Esophagus squamous epithelium (tissue), 5 donors: Measurements from ENCODE around the gene CD3D. TPM values are rescaled to one million over a fixed set of nuclear protein-coding genes. Genes with fewer than 3 reads are reported as not detected.

ENCODE experiments used
- DNase-seq: peaks from one replicate; lab custom pipeline; 2025; lab: John Stamatoyannopoulos, UW
- H3K27ac ChIP-seq, 4 donors: fragments of 200-600 bp; sonication (generic); one replicate each; pipeline ENCODE4 v1.5.1; 2016 to 2019; ENCODE audit warnings: mild to moderate bottlenecking in 1 of 4
- H3K27me3 ChIP-seq, 4 donors: fragments of 200-600 bp; sonication (generic); 1 replicate in 3 of 4; 2 replicates in 1 of 4; pipeline versions ENCODE4 v1.5.1 to v1.6.0; 2017 to 2021; ENCODE audit warnings: antibody characterized with exemption in 1 of 4
- H3K36me3 ChIP-seq, 3 donors: fragments of 200-600 bp; sonication (generic); one replicate each; pipeline ENCODE4 v1.5.1; 2016 to 2019
- H3K4me1 ChIP-seq, 3 donors: fragments of 200-600 bp; sonication (generic); one replicate each; pipeline ENCODE4 v1.5.1; 2017 to 2019
- H3K4me3 ChIP-seq, 4 donors: fragments of 200-600 bp; sonication (generic); 1 replicate in 3 of 4; 2 replicates in 1 of 4; pipeline ENCODE4 v1.5.1; 2016 to 2019; ENCODE audit warnings: mild to moderate bottlenecking in 2 of 4, moderate library complexity in 1 of 4
- H3K9me3 ChIP-seq, 3 donors: fragments of 200-600 bp; sonication (generic); one replicate each; pipeline ENCODE4 v1.5.1; 2016 to 2019
- POLR2A ChIP-seq, 4 donors: fragments of 450-650 bp; IDR thresholded peaks; one replicate each; pipeline ENCODE4 v1.6.1; 2017; ENCODE audit warnings: antibody characterized with exemption in 4 of 4, mild to moderate bottlenecking in 4 of 4, moderate library complexity in 3 of 4
- WGBS, 2 donors: methylation state at CpG; one replicate each; pipeline ENCODE4 v1.1.5; 2018; 5-methylcytosine and 5-hydroxymethylcytosine counted together
- intact Hi-C: fragments of 100-400 bp; cut with DNase I; formaldehyde crosslinking; loops from one replicate; pipeline ENCODE4 v1.15.0; 2022
- total RNA-seq, 4 donors: library from RNA; depleted of rRNA; stranded (reverse); fragments of >200 nt; gene quantifications; one replicate each; pipeline ENCODE4 v1.1.0, GENCODE V29; 2016
- TF ChIP-seq, protein P1 (sequence below), 6 experiments: fragments of 450-650 bp in 4 of 6; fragments of 200-600 bp in 2 of 6; sonication (generic) in 2 of 6; IDR thresholded peaks; one replicate each; pipeline ENCODE4 v1.5.1; 2016 to 2019; ENCODE audit warnings: antibody characterized with exemption in 6 of 6, mild to moderate bottlenecking in 4 of 6, moderate library complexity in 4 of 6
- donor health status: DM: yes; HTN: yes; CAD: no.

The CD3D gene
- total RNA-seq, 4 donors from 2014 or later, result 5.7 to 11.8 (median 7.2) TPM

DNA sequence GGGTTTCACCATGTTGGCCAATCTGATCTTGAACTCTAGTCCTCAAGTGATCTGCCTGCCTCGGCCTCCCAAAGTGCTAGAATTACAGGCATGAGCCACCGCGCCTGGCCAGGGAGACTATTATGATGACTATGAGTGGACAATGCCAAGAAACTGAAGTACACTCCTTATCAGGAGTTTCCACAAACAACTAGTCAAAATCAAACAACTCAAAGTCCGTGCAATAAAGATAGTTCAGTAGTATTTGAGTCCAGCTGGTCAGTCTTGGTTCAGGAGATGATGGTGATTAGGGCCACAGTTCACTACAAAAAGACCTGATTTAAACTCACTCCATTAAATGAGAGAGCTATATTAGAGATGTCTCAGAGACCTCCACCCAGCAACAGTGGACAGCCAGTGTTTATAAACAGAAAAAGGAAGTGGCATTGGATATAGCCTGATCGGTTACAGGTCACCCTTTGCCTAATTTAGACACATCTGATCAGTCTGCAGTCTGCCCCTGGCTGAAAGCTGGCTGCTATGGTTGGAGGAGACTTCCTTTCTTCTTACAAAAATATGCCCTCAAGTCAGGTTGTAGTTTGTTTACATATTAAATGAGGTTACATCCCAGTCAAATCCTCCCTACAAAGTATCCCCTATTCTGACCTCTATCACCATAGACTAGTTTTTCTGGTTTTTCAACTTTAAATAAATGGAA is 21.0 kb downstream of the CD3D start:
- Histone ChIP-seq H3K4me1 (peaks cover 12 to 33% (median 13%) of the 10 kb centered on the region in 3 donors), H3K4me3 (no peak overlapping the region), H3K27me3 (peaks cover 0 to 14% (median 0%) of the 10 kb centered on the region in 4 donors), H3K36me3 (no peaks in the 10 kb centered on the region), H3K27ac (no peak overlapping the region), H3K9me3 (no peaks in the 10 kb centered on the region)
- no peak for DNase-seq
- TF ChIP-seq POLR2A (IDR thresholded peaks at IDR 0.05), result no peak
- TF ChIP-seq, protein P1, sequence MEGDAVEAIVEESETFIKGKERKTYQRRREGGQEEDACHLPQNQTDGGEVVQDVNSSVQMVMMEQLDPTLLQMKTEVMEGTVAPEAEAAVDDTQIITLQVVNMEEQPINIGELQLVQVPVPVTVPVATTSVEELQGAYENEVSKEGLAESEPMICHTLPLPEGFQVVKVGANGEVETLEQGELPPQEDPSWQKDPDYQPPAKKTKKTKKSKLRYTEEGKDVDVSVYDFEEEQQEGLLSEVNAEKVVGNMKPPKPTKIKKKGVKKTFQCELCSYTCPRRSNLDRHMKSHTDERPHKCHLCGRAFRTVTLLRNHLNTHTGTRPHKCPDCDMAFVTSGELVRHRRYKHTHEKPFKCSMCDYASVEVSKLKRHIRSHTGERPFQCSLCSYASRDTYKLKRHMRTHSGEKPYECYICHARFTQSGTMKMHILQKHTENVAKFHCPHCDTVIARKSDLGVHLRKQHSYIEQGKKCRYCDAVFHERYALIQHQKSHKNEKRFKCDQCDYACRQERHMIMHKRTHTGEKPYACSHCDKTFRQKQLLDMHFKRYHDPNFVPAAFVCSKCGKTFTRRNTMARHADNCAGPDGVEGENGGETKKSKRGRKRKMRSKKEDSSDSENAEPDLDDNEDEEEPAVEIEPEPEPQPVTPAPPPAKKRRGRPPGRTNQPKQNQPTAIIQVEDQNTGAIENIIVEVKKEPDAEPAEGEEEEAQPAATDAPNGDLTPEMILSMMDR (IDR thresholded peaks at IDR 0.05), result no peak
- 70 to 79% methylated on average over 4 to 5 of the region's 5 CpGs for WGBS, 2 donors
- intact Hi-C loops, result no loop called here

DNA sequence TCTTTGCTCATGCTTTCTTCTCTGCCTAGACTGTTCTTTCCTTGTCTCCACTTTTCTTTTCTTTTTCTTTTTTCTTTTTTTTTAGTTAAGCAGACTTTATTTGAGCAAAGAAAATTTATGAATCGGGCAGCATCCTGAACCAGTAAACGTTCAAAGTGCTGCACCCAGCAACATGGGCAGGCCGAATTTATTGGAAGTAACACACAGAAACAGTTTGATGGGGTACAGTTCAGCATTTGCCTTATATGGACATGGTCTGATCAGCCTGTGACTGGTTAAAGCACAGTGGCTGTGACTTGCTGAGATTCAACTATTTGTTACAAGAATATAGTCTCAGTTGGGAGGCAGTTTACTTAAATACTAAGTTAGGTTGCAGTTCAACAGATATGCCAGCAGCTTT is 22.0 kb downstream of the CD3D start:
- Histone ChIP-seq H3K4me1 (peaks cover 20 to 43% (median 23%) of the 10 kb centered on the region in 3 donors), H3K27me3 (peaks cover 0 to 15% (median 0%) of the 10 kb centered on the region in 4 donors), H3K4me3 (no peak overlapping the region), H3K27ac (no peak overlapping the region), H3K9me3 (no peaks in the 10 kb centered on the region), H3K36me3 (no peaks in the 10 kb centered on the region)
- no peak for DNase-seq
- no peak for TF ChIP-seq POLR2A (IDR thresholded peaks at IDR 0.05)
- TF ChIP-seq, protein P1 (IDR thresholded peaks at IDR 0.05), result no peak
- intact Hi-C loops, result no loop called here
- WGBS, 2 donors, result 76 to 84% methylated on average over 3 of the region's 3 CpGs

DNA sequence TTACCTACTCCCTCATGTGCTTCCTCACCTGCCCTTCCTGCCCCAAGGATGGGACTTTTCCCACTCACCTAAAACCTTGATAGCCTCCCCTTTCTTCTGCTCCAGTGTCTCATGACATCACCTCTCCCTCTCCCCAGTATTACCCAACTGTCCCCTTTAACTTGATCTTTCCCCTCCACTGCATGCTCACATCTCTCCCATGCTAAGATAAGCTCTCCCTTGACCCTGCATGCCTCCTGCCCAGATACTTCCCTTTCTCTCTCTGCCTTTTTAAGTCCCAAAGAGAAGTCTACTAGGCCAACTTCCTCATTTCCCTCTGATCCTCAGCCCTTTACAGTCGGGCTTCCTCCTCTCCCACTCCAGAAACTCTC is 23.2 kb downstream of the CD3D start:
- peak overlapping the region in 1 of 4 donors; percentile 21 for H3K27ac ChIP-seq
- no peak for TF ChIP-seq POLR2A (IDR thresholded peaks at IDR 0.05)
- TF ChIP-seq, protein P1 (IDR thresholded peaks at IDR 0.05), result no peak
- WGBS, 2 donors, result 50 to 71% methylated on average over 1 of the region's 1 CpG
- no peak for DNase-seq
- no peaks in the 10 kb centered on the region for H3K9me3 ChIP-seq
- no peak overlapping the region for H3K4me3 ChIP-seq
- no peaks in the 10 kb centered on the region for H3K36me3 ChIP-seq
- intact Hi-C loops, result no loop called here
- peaks cover 20 to 55% (median 28%) of the 10 kb centered on the region in 3 donors for H3K4me1 ChIP-seq
- peaks cover 0 to 22% (median 0%) of the 10 kb centered on the region in 4 donors for H3K27me3 ChIP-seq

DNA sequence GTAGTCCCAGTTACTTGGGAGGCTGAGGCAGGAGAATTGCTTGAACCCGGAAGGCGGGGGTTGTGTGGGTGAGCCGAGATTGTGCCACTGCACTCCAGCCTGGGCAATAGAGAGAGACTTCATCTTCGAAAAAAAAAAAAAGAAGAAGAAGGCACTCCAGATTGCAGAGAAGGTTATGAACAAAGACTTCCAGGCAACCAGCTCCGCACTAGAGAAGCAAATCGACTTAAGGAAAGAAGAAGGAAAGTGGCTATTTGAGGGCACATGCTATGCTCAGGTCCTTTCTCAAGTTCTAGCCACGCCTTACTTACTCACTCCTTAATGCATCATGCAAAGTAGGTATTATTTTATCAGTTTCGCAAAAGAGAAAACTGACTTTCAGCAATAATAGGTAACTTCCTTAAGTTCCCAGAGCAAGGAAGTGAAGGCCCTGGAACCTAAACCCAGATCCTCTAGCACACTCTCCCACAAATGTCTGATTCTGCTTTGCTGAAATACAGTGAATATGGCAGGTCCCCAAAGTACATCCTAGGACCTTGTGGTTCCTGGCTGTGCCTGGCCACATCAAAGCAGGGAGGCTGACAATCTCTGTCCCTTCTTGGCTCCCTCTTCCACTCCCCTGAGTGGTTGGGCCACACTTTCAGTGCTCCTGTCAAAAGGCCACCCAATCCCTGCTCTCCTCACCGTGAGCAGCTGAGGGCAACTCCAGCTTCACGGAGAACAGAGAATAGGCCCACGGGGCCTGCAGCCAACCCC is 23.7 kb downstream of the CD3D start:
- H3K27me3 ChIP-seq, result peaks cover 0 to 28% (median 0%) of the 10 kb centered on the region in 4 donors
- no peaks in the 10 kb centered on the region for H3K36me3 ChIP-seq
- no peak for TF ChIP-seq POLR2A (IDR thresholded peaks at IDR 0.05)
- TF ChIP-seq, protein P1 (IDR thresholded peaks at IDR 0.05), result no peak
- H3K9me3 ChIP-seq, result no peaks in the 10 kb centered on the region
- peaks cover 20 to 56% (median 28%) of the 10 kb centered on the region in 3 donors for H3K4me1 ChIP-seq
- no peak for DNase-seq
- peak overlapping the region in 1 of 4 donors; percentile 21 for H3K27ac ChIP-seq
- intact Hi-C loops, result no loop called here
- WGBS, 2 donors, result 79 to 90% methylated on average over 8 to 11 of the region's 11 CpGs
- no peak overlapping the region for H3K4me3 ChIP-seq

DNA sequence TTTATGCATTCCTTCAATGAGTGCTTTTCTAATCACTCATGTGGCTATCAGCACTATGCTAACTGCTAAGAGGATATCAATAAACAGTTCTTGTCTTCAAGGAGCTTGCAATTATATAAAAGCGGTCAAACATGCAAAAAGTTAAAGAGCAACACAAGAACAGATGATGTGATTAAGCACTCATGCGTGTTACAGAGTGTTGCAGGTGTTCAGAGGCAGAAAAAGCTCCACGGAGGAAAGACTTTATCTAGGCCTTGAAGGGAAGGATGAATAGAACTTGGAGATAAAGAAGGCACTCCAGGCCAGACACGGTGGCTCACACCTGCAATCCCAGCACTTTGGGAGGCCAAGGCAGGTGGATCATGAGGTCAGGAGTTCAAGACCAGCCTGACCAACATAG is 24.4 kb downstream of the CD3D start:
- H3K27me3 ChIP-seq, result peaks cover 0 to 34% (median 0%) of the 10 kb centered on the region in 4 donors
- no peaks in the 10 kb centered on the region for H3K36me3 ChIP-seq
- TF ChIP-seq, protein P1 (IDR thresholded peaks at IDR 0.05), result no peak
- no peak for TF ChIP-seq POLR2A (IDR thresholded peaks at IDR 0.05)
- no peak overlapping the region for H3K27ac ChIP-seq
- intact Hi-C loops, result no loop called here
- no peak for DNase-seq
- no peaks in the 10 kb centered on the region for H3K9me3 ChIP-seq
- peaks cover 20 to 56% (median 28%) of the 10 kb centered on the region in 3 donors for H3K4me1 ChIP-seq
- WGBS, 2 donors, result 64 to 72% methylated on average over 4 of the region's 4 CpGs
- H3K4me3 ChIP-seq, result no peak overlapping the region
